Mesendoderm (in vitro differentiated cells): ENCODE measurements around the gene RAB3IL1.

Source experiments
- DNase-seq: peaks from one replicate; pipeline ENCODE4 v3.0.0; 2013
- H2AK5ac ChIP-seq: 2 replicates; pipeline ENCODE4 v1.6.1; 2013; ENCODE audit warnings: low read length, inconsistent platforms
- H2BK120ac ChIP-seq: 2 replicates; pipeline ENCODE4 v1.6.1; 2013; ENCODE audit warnings: low read depth, mild to moderate bottlenecking, low read length, moderate library complexity, mixed read lengths
- H2BK15ac ChIP-seq: replicated peaks from 2 replicates; pipeline ENCODE4 v1.6.1; 2013; ENCODE audit warnings: low read depth, mild to moderate bottlenecking, moderate library complexity
- H2BK5ac ChIP-seq: 2 replicates; pipeline ENCODE4 v1.6.1; 2013; ENCODE audit warnings: low read length, inconsistent platforms
- H3K18ac ChIP-seq: 2 replicates; pipeline ENCODE4 v1.6.1; 2013; ENCODE audit warnings: mild to moderate bottlenecking, low read length, mixed read lengths
- H3K23ac ChIP-seq: one replicate; pipeline ENCODE4 v1.6.1; 2013; ENCODE audit warnings: low read length
- H3K27ac ChIP-seq: 2 replicates; pipeline ENCODE4 v1.5.1; 2013; ENCODE audit warnings: low read depth, mild to moderate bottlenecking, inconsistent platforms, low read length, moderate library complexity
- H3K27me3 ChIP-seq: 2 replicates; pipeline ENCODE4 v1.6.1; 2013; ENCODE audit warnings: low read length, control low read depth, mild to moderate bottlenecking, inconsistent platforms; ENCODE audit not compliant: insufficient read depth, poor library complexity
- H3K36me3 ChIP-seq: 2 replicates; pipeline ENCODE4 v1.6.1; 2013; ENCODE audit warnings: low read length, inconsistent platforms; ENCODE audit not compliant: control insufficient read depth, insufficient read depth
- H3K4ac ChIP-seq: one replicate; pipeline ENCODE4 v1.6.1; 2013; ENCODE audit warnings: low read depth, mild to moderate bottlenecking, low read length, moderate library complexity
- H3K4me1 ChIP-seq: 2 replicates; pipeline ENCODE4 v1.6.1; 2013; ENCODE audit warnings: low read depth, low read length, inconsistent platforms; ENCODE audit not compliant: control insufficient read depth
- H3K4me2 ChIP-seq: 2 replicates; pipeline ENCODE4 v1.6.1; 2013; ENCODE audit warnings: low read length
- H3K4me3 ChIP-seq: 2 replicates; pipeline ENCODE4 v1.5.1; 2013; ENCODE audit warnings: mild to moderate bottlenecking, low read length
- H3K56ac ChIP-seq: one replicate; pipeline ENCODE4 v1.6.1; 2013; ENCODE audit warnings: low read length
- H3K79me1 ChIP-seq: 2 replicates; pipeline ENCODE4 v1.6.1; 2013; ENCODE audit warnings: low read length, inconsistent platforms
- H3K79me2 ChIP-seq: 2 replicates; pipeline ENCODE4 v1.6.1; 2013; ENCODE audit warnings: mild to moderate bottlenecking, low read length; ENCODE audit not compliant: control insufficient read depth, insufficient read depth
- H3K9ac ChIP-seq: 2 replicates; pipeline ENCODE4 v1.6.1; 2013; ENCODE audit warnings: low read length, inconsistent platforms
- H4K5ac ChIP-seq: one replicate; pipeline ENCODE4 v1.6.1; 2013; ENCODE audit warnings: low read length
- H4K8ac ChIP-seq: one replicate; pipeline ENCODE4 v1.6.1; 2013; ENCODE audit warnings: low read depth, mild to moderate bottlenecking, control low read depth, low read length, moderate library complexity
- WGBS: extraction: QIAGEN DNeasy Blood & Tissue Kit; methylation state at CpG from one replicate; pipeline ENCODE4 v1.1.7; 2013; ENCODE audit warnings: low lambda C conversion rate, missing lambda C conversion rate; ENCODE audit not compliant: insufficient coverage; ENCODE audit errors: extremely low coverage; 5-methylcytosine and 5-hydroxymethylcytosine counted together

The RAB3IL1 gene

DNA sequence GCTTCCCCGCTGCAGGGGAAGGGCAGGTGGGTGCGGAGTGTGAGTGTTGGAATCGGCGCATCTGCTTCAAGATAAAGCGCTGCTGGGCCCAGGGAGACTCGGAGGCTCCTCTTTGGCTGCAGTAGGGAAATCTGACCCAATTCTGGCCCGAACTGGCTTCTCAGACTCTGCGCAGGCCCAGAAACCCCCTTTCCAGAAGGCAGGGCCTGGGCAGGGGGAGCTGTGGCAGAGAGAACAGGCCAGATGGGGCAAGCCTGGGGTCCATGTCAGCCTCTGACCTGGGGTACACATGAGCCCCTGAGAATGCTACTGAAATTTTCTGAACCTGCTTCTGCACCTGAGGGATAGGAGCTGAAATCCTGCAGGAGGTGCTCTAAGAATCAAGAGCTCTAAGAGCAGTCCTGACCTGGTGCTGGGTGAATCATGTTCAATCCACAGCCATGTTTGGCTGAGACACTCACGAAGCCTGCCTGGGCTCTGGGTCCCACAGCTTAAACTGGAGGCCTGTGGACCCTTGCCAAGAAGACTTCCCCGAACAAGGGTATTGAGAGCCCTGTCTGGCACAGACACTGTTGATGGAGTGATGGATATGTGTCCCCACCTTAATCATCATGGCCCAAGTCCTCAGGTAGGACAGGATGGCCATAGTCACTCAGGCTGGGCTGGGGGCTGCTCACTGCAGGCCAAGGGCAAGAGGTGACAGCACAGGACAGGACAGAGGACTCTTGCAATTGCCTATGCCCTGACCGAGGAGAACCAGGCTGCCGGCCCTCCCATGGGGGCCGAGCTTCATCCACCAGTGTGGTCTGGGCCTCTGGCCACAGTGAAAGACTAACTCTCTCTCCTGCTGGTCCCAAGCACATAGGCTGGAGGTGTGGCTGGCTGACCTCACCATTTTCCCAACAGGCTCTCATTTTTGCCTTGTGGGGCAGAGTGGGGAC, 6.9 kb downstream of the RAB3IL1 start:
- H2BK5ac ChIP-seq, result no peak overlapping the region
- H3K27me3 ChIP-seq, result no peaks in the 10 kb centered on the region
- no peaks in the 10 kb centered on the region for H3K79me2 ChIP-seq
- no CpG with 5 or more reads among the region's 13 CpGs for WGBS
- H3K4me1 ChIP-seq, result peaks cover 10% of the 10 kb centered on the region
- H3K79me1 ChIP-seq, result no peaks in the 10 kb centered on the region
- H3K4me2 ChIP-seq, result no peak overlapping the region
- no peaks in the 10 kb centered on the region for H3K36me3 ChIP-seq
- no peak overlapping the region for H3K27ac ChIP-seq
- H3K4me3 ChIP-seq, result no peak overlapping the region
- H3K23ac ChIP-seq, result no peak overlapping the region
- no peak for DNase-seq
- H3K18ac ChIP-seq, result no peak overlapping the region
- H2BK15ac ChIP-seq, result no peak overlapping the region
- H3K56ac ChIP-seq, result no peak overlapping the region
- no peak overlapping the region for H3K4ac ChIP-seq
- H4K8ac ChIP-seq, result no peak overlapping the region
- no peak overlapping the region for H2AK5ac ChIP-seq
- no peak overlapping the region for H2BK120ac ChIP-seq
- H3K9ac ChIP-seq, result no peak overlapping the region
- no peak overlapping the region for H4K5ac ChIP-seq

- Histone ChIP-seq H3K4me1 (peaks cover 10% of the 10 kb centered on the region), H4K8ac (no peak overlapping the region), H3K4ac (no peak overlapping the region), H2AK5ac (no peak overlapping the region), H3K27ac (no peak overlapping the region), H4K5ac (no peak overlapping the region), H2BK5ac (peak overlapping the region; percentile 20), H3K4me2 (no peak overlapping the region), H2BK120ac (no peak overlapping the region), H3K79me2 (no peaks in the 10 kb centered on the region), H3K56ac (peak overlapping the region; percentile 75), H3K23ac (no peak overlapping the region), H3K18ac (peak overlapping the region; percentile 31), H3K9ac (peak overlapping the region; percentile 54), H3K27me3 (no peaks in the 10 kb centered on the region), H3K36me3 (no peaks in the 10 kb centered on the region), H2BK15ac (no peak overlapping the region), H3K4me3 (no peak overlapping the region), H3K79me1 (no peaks in the 10 kb centered on the region)
- no CpG with 5 or more reads among the region's 10 CpGs for WGBS
- no peak for DNase-seq
These were observed 8.5 kb downstream of the RAB3IL1 start for GRCh38 chr11:61908730-61909316.

DNA sequence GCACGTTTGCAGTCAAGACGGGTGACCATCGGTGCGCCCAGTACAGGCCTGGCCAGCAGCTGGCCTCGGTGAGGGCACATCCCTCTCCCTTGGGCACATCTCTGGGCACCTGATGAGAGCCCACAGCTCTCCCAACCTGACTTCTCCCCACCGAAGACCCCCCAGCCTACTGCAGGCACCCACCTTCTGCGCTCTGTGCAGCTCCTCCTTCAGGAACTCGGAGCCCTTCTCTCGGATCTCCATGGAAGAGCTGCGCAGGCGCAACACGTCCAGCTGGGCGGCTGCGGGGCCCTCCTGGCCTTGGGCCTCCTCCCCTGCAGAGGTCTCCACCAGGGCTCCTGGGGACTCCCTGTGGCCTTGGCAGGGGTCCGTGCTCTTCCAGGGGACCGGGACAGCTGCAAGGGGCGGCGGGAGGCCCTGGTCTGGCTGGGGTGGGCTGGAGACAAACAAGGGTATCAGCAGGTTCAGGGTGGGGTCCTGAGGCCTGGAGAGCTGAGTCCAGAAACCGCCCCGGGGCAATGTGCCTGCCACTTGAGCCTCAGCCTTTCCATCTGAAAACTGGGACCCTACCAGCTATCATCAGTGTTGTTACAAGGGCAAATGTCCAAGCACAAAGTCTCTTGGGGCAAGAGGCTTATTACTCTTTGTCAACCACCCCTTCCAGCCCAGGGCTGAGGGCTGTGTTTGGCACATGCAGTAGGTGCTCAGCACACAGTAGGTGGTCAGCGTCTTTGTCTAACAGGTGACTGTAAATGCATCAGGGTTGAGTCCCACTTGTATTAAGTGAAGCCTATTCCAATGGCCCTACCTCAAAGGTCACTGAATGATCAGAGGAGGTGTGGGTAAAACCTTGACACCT, 9.3 kb downstream of the RAB3IL1 start:
- Histone ChIP-seq H2BK120ac (no peak overlapping the region), H3K27ac (no peak overlapping the region), H3K79me2 (no peaks in the 10 kb centered on the region), H3K18ac (no peak overlapping the region), H3K4me1 (peaks cover 10% of the 10 kb centered on the region), H4K8ac (no peak overlapping the region), H3K56ac (peak overlapping the region; percentile 75), H2BK5ac (no peak overlapping the region), H3K79me1 (no peaks in the 10 kb centered on the region), H2BK15ac (no peak overlapping the region), H2AK5ac (no peak overlapping the region), H3K4me3 (no peak overlapping the region), H4K5ac (no peak overlapping the region), H3K9ac (no peak overlapping the region), H3K4me2 (no peak overlapping the region), H3K4ac (no peak overlapping the region), H3K36me3 (no peaks in the 10 kb centered on the region), H3K27me3 (no peaks in the 10 kb centered on the region), H3K23ac (no peak overlapping the region)
- WGBS, result no CpG with 5 or more reads among the region's 21 CpGs
- DNase-seq, result no peak

DNA sequence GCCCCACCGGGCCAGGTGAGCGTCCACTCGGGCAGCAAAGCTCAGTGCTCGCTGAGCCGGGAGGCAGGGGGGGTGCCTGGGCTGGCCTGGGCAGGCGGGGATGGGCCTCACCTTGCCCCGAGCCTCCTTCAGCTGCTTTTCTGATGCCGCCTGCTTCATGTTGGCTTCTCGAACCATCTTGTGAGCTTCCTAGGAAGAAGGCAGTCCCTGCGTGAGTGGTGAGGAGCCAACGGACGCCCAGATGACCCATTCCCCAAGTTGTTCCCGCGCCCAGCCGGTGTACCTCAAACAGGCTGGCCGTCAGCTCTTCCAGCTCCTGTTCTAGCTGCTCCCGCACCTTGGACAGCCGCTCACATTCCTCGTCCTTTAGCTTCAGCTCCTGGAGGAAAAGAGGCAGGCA, 10.1 kb downstream of the RAB3IL1 start:
- Histone ChIP-seq H3K9ac (no peak overlapping the region), H3K4ac (no peak overlapping the region), H3K36me3 (no peaks in the 10 kb centered on the region), H3K4me2 (no peak overlapping the region), H4K8ac (no peak overlapping the region), H3K23ac (no peak overlapping the region), H4K5ac (no peak overlapping the region), H3K79me1 (no peaks in the 10 kb centered on the region), H2BK15ac (no peak overlapping the region), H3K27ac (no peak overlapping the region), H3K18ac (no peak overlapping the region), H3K27me3 (no peaks in the 10 kb centered on the region), H2BK5ac (no peak overlapping the region), H3K4me1 (peaks cover 10% of the 10 kb centered on the region), H2BK120ac (no peak overlapping the region), H3K79me2 (no peaks in the 10 kb centered on the region), H2AK5ac (no peak overlapping the region), H3K56ac (peak overlapping the region; percentile 34), H3K4me3 (no peak overlapping the region)
- no peak for DNase-seq
- WGBS, result no CpG with 5 or more reads among the region's 19 CpGs

- no peaks in the 10 kb centered on the region for H3K79me2 ChIP-seq
- peak overlapping the region; percentile 49 for H3K56ac ChIP-seq
- no peak overlapping the region for H3K4me3 ChIP-seq
- H3K27ac ChIP-seq, result no peak overlapping the region
- H3K27me3 ChIP-seq, result no peaks in the 10 kb centered on the region
- H2BK15ac ChIP-seq, result no peak overlapping the region
- H3K9ac ChIP-seq, result no peak overlapping the region
- no CpG with 5 or more reads among the region's 14 CpGs for WGBS
- no peak overlapping the region for H2BK5ac ChIP-seq
- no peak overlapping the region for H3K4ac ChIP-seq
- H4K8ac ChIP-seq, result no peak overlapping the region
- no peaks in the 10 kb centered on the region for H3K79me1 ChIP-seq
- H2AK5ac ChIP-seq, result no peak overlapping the region
- H3K4me2 ChIP-seq, result no peak overlapping the region
- H3K36me3 ChIP-seq, result no peaks in the 10 kb centered on the region
- H2BK120ac ChIP-seq, result no peak overlapping the region
- H3K23ac ChIP-seq, result no peak overlapping the region
- DNase-seq, result no peak
- no peak overlapping the region for H4K5ac ChIP-seq
- H3K4me1 ChIP-seq, result peaks cover 10% of the 10 kb centered on the region
- H3K18ac ChIP-seq, result no peak overlapping the region
These were observed 10.8 kb downstream of the RAB3IL1 start for GRCh38 chr11:61906522-61906909.
